ENCODE results near the gene AGMAT.

GRCh38 chr1:15557594-15557993 lies 27.3 kb downstream of the AGMAT start:
- TF ChIP-seq CTCF (IDR thresholded peaks at IDR 0.05 in 4 of 5, conservative IDR thresholded peaks at IDR 0.05 in 1 of 5), result no peak
- TF ChIP-seq POLR2A (IDR thresholded peaks at IDR 0.05), result no peak
